H9 (cell line): Measurements from ENCODE around the gene ASB5. TPM values are rescaled to one million over a fixed set of nuclear protein-coding genes. Genes with fewer than 3 reads are reported as not detected.

Source experiments
- DNase-seq: peaks from one replicate; pipeline ENCODE4 v3.0.0-alpha.2; 2017
- H2AFZ ChIP-seq: one replicate; pipeline ENCODE4 v1.6.1; 2013; ENCODE audit warnings: mild to moderate bottlenecking, low read length, control low read depth, moderate library complexity
- H2AK5ac ChIP-seq: 2 replicates; pipeline ENCODE4 v1.6.1; 2013; ENCODE audit warnings: low read length, control low read depth, mixed read lengths; ENCODE audit not compliant: insufficient read length
- H2BK120ac ChIP-seq: one replicate; pipeline ENCODE4 v1.6.1; 2013; ENCODE audit warnings: low read depth, mild to moderate bottlenecking, low read length, control low read depth, inconsistent platforms; ENCODE audit not compliant: poor library complexity, severe bottlenecking
- H2BK12ac ChIP-seq: 2 replicates; pipeline ENCODE4 v1.6.1; 2013; ENCODE audit warnings: low read length, control low read depth, mixed read lengths, low read depth; ENCODE audit not compliant: insufficient read length
- H2BK15ac ChIP-seq: 2 replicates; pipeline ENCODE4 v1.6.1; 2013; ENCODE audit warnings: low read depth, low read length, control low read depth
- H2BK20ac ChIP-seq: one replicate; pipeline ENCODE4 v1.6.1; 2013; ENCODE audit warnings: low read depth, mild to moderate bottlenecking, low read length, control low read depth, inconsistent platforms; ENCODE audit not compliant: poor library complexity, severe bottlenecking
- H2BK5ac ChIP-seq: 2 replicates; pipeline ENCODE4 v1.6.1; 2013; ENCODE audit warnings: low read length, control low read depth, mixed read lengths; ENCODE audit not compliant: insufficient read length
- H3K14ac ChIP-seq: 2 replicates; pipeline ENCODE4 v1.6.1; 2013; ENCODE audit warnings: low read length, control low read depth; ENCODE audit not compliant: insufficient read depth
- H3K18ac ChIP-seq: 2 replicates; pipeline ENCODE4 v1.6.1; 2013; ENCODE audit warnings: low read depth, mild to moderate bottlenecking, mixed read lengths, low read length, control low read depth; ENCODE audit not compliant: insufficient read length
- H3K23ac ChIP-seq: 2 replicates; pipeline ENCODE4 v1.6.1; 2013; ENCODE audit warnings: low read length, control low read depth, mixed read lengths, low read depth; ENCODE audit not compliant: insufficient read length
- H3K23me2 ChIP-seq: 2 replicates; pipeline ENCODE4 v1.6.1; 2013; ENCODE audit warnings: low read depth, mild to moderate bottlenecking, mixed read lengths, low read length, control low read depth; ENCODE audit not compliant: insufficient read length, poor library complexity, severe bottlenecking
- H3K27ac ChIP-seq: 2 replicates; pipeline ENCODE4 v1.5.1; 2013; ENCODE audit warnings: low read length, control low read depth, mixed read lengths, low read depth; ENCODE audit not compliant: insufficient read length
- H3K27me3 ChIP-seq: 2 replicates; pipeline ENCODE4 v1.6.1; 2013; ENCODE audit warnings: low read length, control low read depth, inconsistent platforms; ENCODE audit not compliant: insufficient read depth
- H3K4ac ChIP-seq: 2 replicates; pipeline ENCODE4 v1.6.1; 2013; ENCODE audit warnings: low read depth, mild to moderate bottlenecking, control low read depth, inconsistent platforms, low read length, moderate library complexity
- H3K4me1 ChIP-seq: 2 replicates; pipeline ENCODE4 v1.6.1; 2013; ENCODE audit warnings: low read length, control low read depth, inconsistent platforms; ENCODE audit not compliant: insufficient read depth
- H3K4me2 ChIP-seq: 2 replicates; pipeline ENCODE4 v1.6.1; 2013; ENCODE audit warnings: low read length, control low read depth, mixed read lengths; ENCODE audit not compliant: insufficient read length, insufficient read depth
- H3K56ac ChIP-seq: 2 replicates; pipeline ENCODE4 v1.6.1; 2013; ENCODE audit warnings: low read depth, mild to moderate bottlenecking, mixed read lengths, low read length, control low read depth; ENCODE audit not compliant: insufficient read length
- H3K79me1 ChIP-seq: 2 replicates; pipeline ENCODE4 v1.6.1; 2013; ENCODE audit warnings: low read depth, mild to moderate bottlenecking, moderate library complexity, low read length, control low read depth, inconsistent platforms; ENCODE audit not compliant: insufficient read depth, poor library complexity, severe bottlenecking
- H3K79me2 ChIP-seq: 2 replicates; pipeline ENCODE4 v1.6.1; 2013; ENCODE audit warnings: low read length, control low read depth, inconsistent platforms; ENCODE audit not compliant: insufficient read depth
- H3K9ac ChIP-seq: 2 replicates; pipeline ENCODE4 v1.6.1; 2013; ENCODE audit warnings: low read length, control low read depth, mixed read lengths; ENCODE audit not compliant: insufficient read length; ENCODE audit errors: extremely low read depth
- H3K9me3 ChIP-seq: one replicate; pipeline ENCODE4 v1.6.1; 2013; ENCODE audit warnings: low read depth, low read length, inconsistent platforms; ENCODE audit not compliant: control insufficient read depth
- H3T11ph ChIP-seq: one replicate; pipeline ENCODE4 v1.6.1; 2013; ENCODE audit warnings: mild to moderate bottlenecking, low read length, control low read depth, inconsistent platforms
- H4K20me1 ChIP-seq: one replicate; pipeline ENCODE4 v1.6.1; 2013; ENCODE audit not compliant: control insufficient read depth, insufficient read length, insufficient read depth
- H4K5ac ChIP-seq: 2 replicates; pipeline ENCODE4 v1.6.1; 2013; ENCODE audit warnings: low read depth, mild to moderate bottlenecking, mixed read lengths, low read length, control low read depth; ENCODE audit not compliant: insufficient read length
- H4K8ac ChIP-seq: replicated peaks from 2 replicates; pipeline ENCODE4 v1.6.1; 2013; ENCODE audit warnings: low read length, control low read depth, mixed read lengths, low read depth; ENCODE audit not compliant: insufficient read length
- H4K91ac ChIP-seq: 2 replicates; pipeline ENCODE4 v1.6.1; 2013; ENCODE audit warnings: low read depth, mild to moderate bottlenecking, moderate library complexity, mixed read lengths, low read length, control low read depth; ENCODE audit not compliant: insufficient read length
- H3K27ac Mint-ChIP-seq, 3 experiments: 2 replicates in 2 of 3; 3 replicates in 1 of 3; pipeline ENCODE4 v1.8.0; 2020 to 2021; ENCODE audit warnings: mixed read lengths in 3 of 3, mild to moderate bottlenecking in 1 of 3, moderate library complexity in 1 of 3
- H3K27me3 Mint-ChIP-seq: 2 replicates; pipeline ENCODE4 v1.8.0; 2021; ENCODE audit warnings: low read depth, mild to moderate bottlenecking, moderate library complexity, mixed read lengths
- H3K36me3 Mint-ChIP-seq, 3 experiments: 2 replicates in 2 of 3; 3 replicates in 1 of 3; pipeline ENCODE4 v1.8.0; 2020 to 2021; ENCODE audit warnings: low read depth in 3 of 3, mixed read lengths in 3 of 3; ENCODE audit not compliant: insufficient read depth in 1 of 3
- H3K4me1 Mint-ChIP-seq, 2 experiments: 2 replicates each; pipeline ENCODE4 v1.8.0; 2020; ENCODE audit warnings: mixed read lengths in 2 of 2
- H3K4me3 Mint-ChIP-seq, 2 experiments: 2 replicates in 1 of 2; 3 replicates in 1 of 2; pipeline ENCODE4 v1.8.0; 2020 to 2021; ENCODE audit warnings: mild to moderate bottlenecking in 2 of 2, mixed read lengths in 2 of 2, moderate library complexity in 1 of 2
- H3K9me3 Mint-ChIP-seq, 2 experiments: 2 replicates in 1 of 2; 3 replicates in 1 of 2; pipeline ENCODE4 v1.8.0; 2020; ENCODE audit warnings: mild to moderate bottlenecking in 2 of 2, mixed read lengths in 2 of 2, moderate library complexity in 1 of 2
- WGBS: extraction: QIAGEN DNeasy Blood & Tissue Kit; methylation state at CpG from one replicate; pipeline ENCODE4 v1.1.7; 2013; ENCODE audit warnings: missing lambda C conversion rate, low lambda C conversion rate, mixed read lengths; ENCODE audit not compliant: insufficient read length; ENCODE audit errors: extremely low coverage; 5-methylcytosine and 5-hydroxymethylcytosine counted together
- total RNA-seq: library from RNA; stranded (reverse); gene quantifications from 2 replicates; pipeline ENCODE4 v1.2.1, GENCODE V29; 2021
- TF ChIP-seq, protein P1 (sequence below): fragments of 200-600 bp; sonication (generic); conservative IDR thresholded peaks from 3 replicates; pipeline ENCODE4 v1.8.0; 2021; ENCODE audit warnings: antibody characterized with exemption, mild to moderate bottlenecking

Gene ASB5
- total RNA-seq, 1 experiment from 2014 or later, result not detected

DNA sequence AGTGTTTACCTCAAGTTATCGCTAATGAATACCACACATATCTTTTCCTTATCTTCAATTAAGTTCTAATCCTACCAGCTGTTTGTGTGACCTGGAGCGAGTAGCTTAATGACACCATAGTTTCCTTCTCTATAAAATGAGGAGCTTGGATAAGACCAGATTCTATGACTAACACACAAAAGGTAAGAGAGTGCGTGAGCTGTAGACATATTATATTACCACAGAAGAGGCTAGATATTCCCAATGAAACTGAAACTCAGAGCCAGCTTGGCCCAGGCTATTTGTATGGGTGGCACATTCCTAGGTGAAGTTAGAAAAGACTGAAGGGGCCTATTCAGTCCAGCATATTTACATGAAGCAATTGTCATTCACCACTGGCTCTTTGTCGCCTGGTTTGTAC lies 30.2 kb downstream of the ASB5 start:
- Histone ChIP-seq H3K27ac (no peak overlapping the region), H3K79me2 (no peaks in the 10 kb centered on the region), H3K23me2 (no peaks in the 10 kb centered on the region), H4K5ac (no peak overlapping the region), H3K23ac (no peak overlapping the region), H4K8ac (no peak overlapping the region), H3K4me1 (no peaks in the 10 kb centered on the region), H3K9me3 (no peaks in the 10 kb centered on the region), H3K27me3 (no peaks in the 10 kb centered on the region), H2BK15ac (no peak overlapping the region), H3T11ph (no peak overlapping the region), H3K18ac (no peak overlapping the region), H4K91ac (no peak overlapping the region), H2BK12ac (no peak overlapping the region), H4K20me1 (no peaks in the 10 kb centered on the region), H2AK5ac (no peak overlapping the region), H2AFZ (no peak overlapping the region), H3K14ac (no peak overlapping the region), H3K4me2 (no peak overlapping the region), H3K79me1 (no peaks in the 10 kb centered on the region), H2BK120ac (no peak overlapping the region), H2BK20ac (no peak overlapping the region), H3K4ac (no peak overlapping the region), H3K9ac (no peak overlapping the region), H2BK5ac (no peak overlapping the region), H3K56ac (no peak overlapping the region)
- H3K4me1 Mint-ChIP-seq, result peaks cover 15 to 16% of the 10 kb centered on the region in 2 experiments
- no peaks in the 10 kb centered on the region for H3K9me3 Mint-ChIP-seq
- H3K27me3 Mint-ChIP-seq, result no peaks in the 10 kb centered on the region
- TF ChIP-seq, protein P1, sequence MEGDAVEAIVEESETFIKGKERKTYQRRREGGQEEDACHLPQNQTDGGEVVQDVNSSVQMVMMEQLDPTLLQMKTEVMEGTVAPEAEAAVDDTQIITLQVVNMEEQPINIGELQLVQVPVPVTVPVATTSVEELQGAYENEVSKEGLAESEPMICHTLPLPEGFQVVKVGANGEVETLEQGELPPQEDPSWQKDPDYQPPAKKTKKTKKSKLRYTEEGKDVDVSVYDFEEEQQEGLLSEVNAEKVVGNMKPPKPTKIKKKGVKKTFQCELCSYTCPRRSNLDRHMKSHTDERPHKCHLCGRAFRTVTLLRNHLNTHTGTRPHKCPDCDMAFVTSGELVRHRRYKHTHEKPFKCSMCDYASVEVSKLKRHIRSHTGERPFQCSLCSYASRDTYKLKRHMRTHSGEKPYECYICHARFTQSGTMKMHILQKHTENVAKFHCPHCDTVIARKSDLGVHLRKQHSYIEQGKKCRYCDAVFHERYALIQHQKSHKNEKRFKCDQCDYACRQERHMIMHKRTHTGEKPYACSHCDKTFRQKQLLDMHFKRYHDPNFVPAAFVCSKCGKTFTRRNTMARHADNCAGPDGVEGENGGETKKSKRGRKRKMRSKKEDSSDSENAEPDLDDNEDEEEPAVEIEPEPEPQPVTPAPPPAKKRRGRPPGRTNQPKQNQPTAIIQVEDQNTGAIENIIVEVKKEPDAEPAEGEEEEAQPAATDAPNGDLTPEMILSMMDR, result no peak
- WGBS, result no CpG with 5 or more reads among the region's 4 CpGs
- H3K27ac Mint-ChIP-seq, result no peak overlapping the region; a peak in 1 of 7 replicates
- DNase-seq, result no peak
- no peak overlapping the region for H3K4me3 Mint-ChIP-seq
- H3K36me3 Mint-ChIP-seq, result no peaks in the 10 kb centered on the region
